ENCODE measurements around the gene RFFL.

- TF ChIP-seq CTCF (conservative IDR thresholded peaks at IDR 0.05): no peak
- TF ChIP-seq ZFX (IDR thresholded peaks at IDR 0.05): no peak
Observed at GRCh38 chr17:35057332-35057915, 6.1 kb downstream of the RFFL start.
